ENCODE measurements around the gene OSCP1. TPM values are rescaled to one million over a fixed set of nuclear protein-coding genes. Genes with fewer than 3 reads are reported as not detected.

OSCP1 gene
- total RNA-seq, 1 donor from 2014 or later: 5.3 TPM

DNA sequence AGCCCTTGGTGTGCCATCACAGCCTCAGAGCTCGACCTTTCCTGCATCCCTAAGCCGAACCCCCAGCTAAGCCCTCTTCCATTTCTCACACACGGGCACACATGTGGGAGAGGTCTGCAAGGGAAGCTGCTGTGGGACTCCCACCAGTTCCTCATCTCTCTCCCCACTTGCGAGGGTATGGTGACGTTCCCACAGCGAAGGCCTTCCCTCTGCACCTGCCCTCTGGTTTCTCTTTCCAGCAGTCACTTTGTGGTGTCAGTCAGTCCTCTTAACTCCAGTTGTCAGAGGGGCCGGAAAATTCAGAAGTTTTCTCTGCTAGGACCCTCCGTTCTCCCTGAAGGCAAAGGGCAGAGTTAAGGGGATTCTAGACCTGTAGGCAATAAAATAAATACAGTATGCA is 59.0 kb downstream of the OSCP1 start:
- ATAC-seq (no peak), DNase-seq (ENCODE audit: missing footprints) (no peak)
- intact Hi-C loops (cut with DNase I): no loop called here

GRCh38 chr1:36390411-36390810 is 59.8 kb downstream of the OSCP1 start:
- intact Hi-C loops (cut with DNase I): no loop called here
- no peak for ATAC-seq

GRCh38 chr1:36389999-36390398 is 60.3 kb downstream of the OSCP1 start:
- no peak for ATAC-seq
- DNase-seq (ENCODE audit: missing footprints): no peak
- intact Hi-C loops (cut with DNase I): loop anchor here (5.0 to 10.0 kb wide), 2 partner anchors 165 to 238 kb away; partner anchors contain the start of gene THRAP3

More at GRCh38 chr1:36390411-36390810, 59.8 kb downstream of the OSCP1 start:
- no peak for DNase-seq (ENCODE audit: missing footprints)

DNA sequence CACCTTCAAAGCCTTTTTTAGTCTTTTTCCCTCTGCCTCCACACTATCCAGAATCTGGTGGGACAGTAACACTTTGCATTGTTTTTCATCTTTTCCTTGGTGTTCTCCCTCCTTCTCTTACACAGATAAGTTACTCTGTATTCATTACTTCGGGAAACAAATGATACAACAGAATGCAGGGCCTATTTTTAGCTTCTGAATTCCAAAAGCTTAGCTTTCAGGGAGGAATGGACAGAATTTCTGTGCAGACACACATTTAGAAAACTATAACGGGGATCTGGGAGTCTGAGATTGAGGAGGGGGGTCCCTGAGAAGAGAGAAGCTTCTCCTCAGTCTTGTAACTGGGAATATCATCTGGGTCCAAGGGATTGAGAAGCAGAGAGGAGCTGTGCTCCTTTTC is 61.0 kb downstream of the OSCP1 start:
- ATAC-seq: no peak
- intact Hi-C loops (cut with DNase I): loop anchor here (5.0 to 10.0 kb wide), 2 partner anchors 164 to 237 kb away; partner anchors contain the start of gene THRAP3
- DNase-seq (ENCODE audit: missing footprints): no peak

DNA sequence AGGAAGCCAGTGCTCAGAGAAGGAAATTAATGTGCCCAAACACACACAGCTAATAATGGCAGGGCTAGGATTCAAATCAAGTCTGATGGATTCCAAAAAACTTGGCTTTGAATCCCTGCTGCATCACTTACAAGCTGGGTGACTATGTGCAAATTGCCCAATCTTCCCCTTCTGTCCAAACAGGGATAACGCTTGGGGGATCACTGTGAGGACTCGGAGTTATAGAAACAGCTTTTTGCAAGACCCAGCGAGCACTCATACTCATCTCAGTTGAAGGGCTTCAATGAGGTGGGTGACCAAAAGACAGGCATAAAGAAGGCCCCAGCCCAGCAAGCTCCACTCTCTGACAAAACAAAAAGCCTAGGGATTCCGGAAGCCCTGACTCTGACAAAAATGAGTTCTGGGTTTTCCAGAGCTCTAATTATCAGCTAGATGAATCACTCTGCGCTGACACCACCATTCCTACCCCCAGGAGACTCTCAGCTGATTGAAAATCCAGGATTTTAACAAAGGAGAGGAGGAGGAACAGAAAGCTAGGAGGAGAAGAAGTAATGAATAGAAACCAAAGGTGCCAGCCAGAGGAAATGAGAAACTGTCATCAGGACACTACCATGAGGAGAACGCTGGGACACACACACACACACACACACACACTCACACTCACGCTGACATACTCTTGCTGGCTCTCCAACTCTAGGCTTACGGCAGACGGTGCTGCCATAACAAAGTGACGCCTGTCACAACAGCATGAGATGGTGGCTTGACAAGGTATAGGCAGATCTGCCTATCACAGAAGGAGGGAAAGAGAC is 62.9 kb downstream of the OSCP1 start:
- peak; percentile 10 for ATAC-seq
- DNase-seq (ENCODE audit: missing footprints): no peak
- intact Hi-C loops (cut with DNase I): loop anchor here (1.0 to 10.0 kb wide), 3 partner anchors 10 to 235 kb away; partner anchors contain the start of genes LSM10 and THRAP3

GRCh38 chr1:36386265-36387140 is 63.7 kb downstream of the OSCP1 start:
- ATAC-seq (peak; percentile 84), DNase-seq (ENCODE audit: missing footprints) (peak; percentile 95)
- intact Hi-C loops (cut with DNase I): loop anchor here (1.0 to 10.0 kb wide), 3 partner anchors 11 to 234 kb away; partner anchors contain the start of genes LSM10 and THRAP3

DNA sequence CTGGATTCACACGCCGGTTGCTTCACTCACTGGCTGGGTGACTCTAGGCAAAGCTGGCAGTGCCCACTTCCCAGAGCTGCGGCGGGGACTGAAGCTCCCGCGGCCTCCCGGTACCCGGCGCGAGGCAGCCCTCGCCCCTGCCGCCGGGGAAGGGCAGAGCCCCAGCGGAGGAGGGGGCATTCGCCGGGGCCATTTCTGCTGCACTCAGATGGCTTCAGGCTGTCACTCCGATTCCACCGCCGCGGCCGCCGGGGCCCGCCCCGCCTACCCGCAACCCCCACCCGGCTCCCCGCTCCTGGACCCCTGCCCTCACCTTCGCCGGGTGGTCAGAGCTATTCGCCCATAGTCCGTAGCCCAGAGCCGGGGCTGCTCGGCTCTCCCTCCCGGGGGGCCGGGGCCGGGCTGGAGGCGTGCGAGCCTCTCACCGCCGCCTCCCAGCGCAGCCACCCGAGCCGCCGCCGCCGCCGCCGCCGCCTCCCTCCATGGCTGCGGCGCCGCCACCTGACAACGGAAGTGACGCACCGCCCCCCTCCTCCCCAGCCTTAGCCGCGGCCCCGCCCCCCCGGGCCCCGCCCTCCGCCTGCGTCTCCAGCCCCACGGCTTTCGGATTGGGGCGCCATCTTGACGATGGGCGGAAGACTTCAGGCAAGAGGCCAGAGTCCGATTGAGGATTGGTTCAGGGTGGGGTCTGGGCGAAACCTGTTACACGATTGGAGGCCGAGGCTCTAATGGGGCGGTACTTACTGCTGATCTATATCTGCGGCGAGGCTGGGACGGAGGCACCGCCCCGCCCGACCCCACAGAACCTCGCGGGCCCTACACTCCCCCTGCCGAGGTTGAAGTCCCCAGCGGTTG is 64.6 kb downstream of the OSCP1 start, which contains the start of gene STK40:
Gene STK40, minus strand, starts transcription at position 515 of the 855 bp plus-strand sequence. CDS start 24,592 bp downstream, outside the sequence.
- DNase-seq (ENCODE audit: missing footprints): peak; percentile 97
- peak; percentile 91 for ATAC-seq
- intact Hi-C loops (cut with DNase I): loop anchor here (5.0 to 10.0 kb wide), 2 partner anchors 161 to 233 kb away; partner anchors contain the start of gene THRAP3

GRCh38 chr1:36384542-36385409 is 65.5 kb downstream of the OSCP1 start:
- ATAC-seq (no peak), DNase-seq (ENCODE audit: missing footprints) (peak; percentile 87)
- intact Hi-C loops (cut with DNase I): loop anchor here (5.0 to 10.0 kb wide), 2 partner anchors 160 to 232 kb away; partner anchors contain the start of gene THRAP3

DNA sequence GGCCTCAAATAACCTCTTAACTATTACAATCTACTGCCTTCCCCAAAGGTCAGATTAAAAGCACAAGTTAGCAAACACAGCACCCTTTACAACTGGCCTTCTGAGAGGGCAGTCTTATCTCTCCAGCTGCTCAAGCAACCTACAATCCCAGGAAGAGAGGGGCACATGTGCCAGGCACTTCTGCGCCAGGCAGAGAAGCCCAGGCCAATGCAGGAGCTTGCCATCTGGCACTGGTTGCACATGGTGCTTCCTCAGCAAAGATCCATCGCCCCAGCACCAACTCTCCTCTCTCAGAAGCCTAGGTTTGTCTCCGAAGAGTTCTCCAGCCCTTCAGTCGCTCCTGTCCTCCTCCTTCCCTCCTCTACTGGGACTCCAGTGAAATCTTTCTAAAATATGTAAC is 67.0 kb downstream of the OSCP1 start:
- DNase-seq (ENCODE audit: missing footprints): no peak
- intact Hi-C loops (cut with DNase I): loop anchor here (10.0 kb wide), 1 partner anchor 158 kb away; the partner anchor contains the start of gene THRAP3
- no peak for ATAC-seq

GRCh38 chr1:36382669-36383068 is 67.6 kb downstream of the OSCP1 start:
- intact Hi-C loops (cut with DNase I): loop anchor here (10.0 kb wide), 1 partner anchor 158 kb away; the partner anchor contains the start of gene THRAP3
- no peak for DNase-seq (ENCODE audit: missing footprints)
- no peak for ATAC-seq

- ATAC-seq: no peak
- DNase-seq (ENCODE audit: missing footprints): no peak
- intact Hi-C loops (cut with DNase I): loop anchor here (10.0 kb wide), 1 partner anchor 157 kb away; the partner anchor contains the start of gene THRAP3
These were observed 68.0 kb downstream of the OSCP1 start for GRCh38 chr1:36382231-36382630.

GRCh38 chr1:36381405-36381804 is 68.8 kb downstream of the OSCP1 start:
- intact Hi-C loops (cut with DNase I): loop anchor here (10.0 kb wide), 1 partner anchor 157 kb away; the partner anchor contains the start of gene THRAP3
- DNase-seq (ENCODE audit: missing footprints) (no peak), ATAC-seq (no peak)

DNA sequence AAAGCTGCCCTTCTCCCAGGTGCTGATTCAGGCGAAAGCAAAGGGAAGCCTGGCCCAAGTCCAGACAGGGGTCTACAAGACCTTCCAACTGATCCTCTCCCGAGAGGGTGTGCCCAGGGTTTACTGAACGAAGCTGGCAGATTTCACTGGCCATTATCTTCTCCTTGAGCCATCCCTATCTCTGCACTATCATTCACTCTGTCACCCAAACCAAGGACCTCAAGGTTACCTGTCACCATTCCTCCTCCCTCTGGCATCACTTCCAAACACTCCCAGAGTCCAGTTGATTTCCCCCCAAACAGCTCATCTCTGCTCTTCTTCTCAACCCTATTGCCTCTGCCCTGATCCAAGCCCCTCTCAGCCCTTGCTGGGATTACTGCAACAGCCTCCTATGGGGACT is 69.5 kb downstream of the OSCP1 start:
- intact Hi-C loops (cut with DNase I): loop anchor here (10.0 kb wide), 1 partner anchor 156 kb away; the partner anchor contains the start of gene THRAP3
- DNase-seq (ENCODE audit: missing footprints) (no peak), ATAC-seq (no peak)

- ATAC-seq (no peak), DNase-seq (ENCODE audit: missing footprints) (no peak)
- intact Hi-C loops (cut with DNase I): loop anchor here (10.0 kb wide), 1 partner anchor 155 kb away; the partner anchor contains the start of gene THRAP3
These were observed 70.1 kb downstream of the OSCP1 start for GRCh38 chr1:36380143-36380619.

DNA sequence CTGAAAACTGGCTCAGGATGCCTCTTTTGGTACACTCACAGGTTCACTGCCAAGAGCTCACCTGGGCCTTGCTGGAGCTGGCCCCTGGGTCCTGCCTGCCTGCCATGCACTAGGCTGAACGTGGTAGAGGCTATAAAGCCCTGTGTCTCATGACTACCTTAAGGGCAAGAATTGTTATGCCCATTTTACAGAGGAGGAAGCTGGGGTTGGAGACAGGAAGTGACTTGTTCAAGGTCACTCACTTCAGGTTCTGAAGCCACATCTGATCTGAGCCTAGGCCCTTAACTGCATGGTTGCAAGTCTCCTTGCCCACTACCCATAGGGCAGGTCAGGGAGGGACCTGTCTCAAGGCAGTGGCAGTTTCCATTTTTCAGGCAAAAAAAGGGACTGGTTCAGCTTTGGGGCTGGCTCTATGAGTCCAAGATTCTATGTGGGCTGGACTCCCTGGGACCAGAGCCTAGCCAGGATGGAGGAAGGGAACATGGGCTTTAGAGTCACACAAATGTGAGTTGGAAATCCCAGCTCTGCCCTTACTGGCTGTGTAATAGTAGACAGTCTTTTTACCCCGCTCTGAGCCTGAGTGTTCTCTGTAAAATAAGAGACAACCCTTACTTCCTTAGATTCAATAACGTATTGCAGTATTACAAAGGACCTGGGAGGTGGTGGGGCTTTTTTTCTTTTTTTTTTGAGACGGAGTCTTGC is 72.3 kb downstream of the OSCP1 start:
- DNase-seq (ENCODE audit: missing footprints): no peak
- intact Hi-C loops (cut with DNase I): no loop called here

DNA sequence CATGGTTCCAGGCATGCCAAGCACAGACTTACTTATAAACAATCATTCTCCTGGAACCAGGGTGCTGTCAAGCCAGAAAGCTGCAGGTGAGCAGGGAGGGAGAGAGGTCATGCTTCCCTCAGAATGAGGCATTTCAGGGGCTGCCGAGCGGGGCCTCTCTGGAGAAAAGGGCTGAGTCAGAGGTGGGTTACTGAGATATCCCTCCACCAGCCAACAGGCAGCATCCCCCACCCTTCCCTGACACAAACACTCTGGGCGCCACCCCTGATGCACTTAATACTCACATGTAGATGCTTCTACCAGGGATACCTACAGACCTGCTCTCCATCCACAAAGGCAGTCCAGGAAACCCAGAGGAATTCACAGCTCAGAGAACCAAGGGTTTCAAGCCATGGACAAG is 77.6 kb downstream of the OSCP1 start:
- DNase-seq (ENCODE audit: missing footprints) (no peak), ATAC-seq (no peak)
- intact Hi-C loops (cut with DNase I): no loop called here

More for the DNA sequence above, 72.3 kb downstream of the OSCP1 start:
- ATAC-seq: no peak
